Iris pigment epithelial cell (primary cell): ENCODE data around the gene DBR1.
"Not testable (repeated sequence)": the region's sequence is repeated elsewhere in the genome, so short reads cannot be mapped to it uniquely, and the experiment has no call there.

Experiments used
- DNase-seq: peaks from one replicate; pipeline ENCODE4 v3.0.0-alpha.2; 2011; ENCODE audit warnings: low read depth

Gene DBR1

DNA sequence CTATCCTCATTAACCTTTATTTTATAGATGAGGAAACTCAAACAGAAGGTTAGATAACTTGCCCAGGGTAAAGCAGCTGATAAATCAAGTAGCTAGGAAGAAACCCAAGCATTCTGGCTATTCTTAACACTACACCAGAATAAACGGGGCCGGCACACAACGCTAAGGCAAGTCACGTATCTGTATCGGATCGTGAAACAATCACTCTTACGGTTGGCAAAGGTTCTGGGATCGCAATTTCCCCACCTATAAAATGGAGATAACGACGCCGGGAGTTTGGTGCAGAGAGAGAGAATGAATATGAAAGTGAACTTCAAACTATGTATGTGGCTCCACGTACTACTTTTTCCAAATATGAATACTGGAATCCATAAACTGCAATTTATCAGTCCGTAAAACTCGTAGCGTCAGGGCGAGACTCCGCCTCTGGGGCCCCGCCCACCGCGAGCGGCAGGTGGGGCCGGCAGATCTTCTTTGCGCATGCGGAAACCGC, 12.1 kb upstream of the DBR1 start:
- peak; percentile 88 for DNase-seq

DNA sequence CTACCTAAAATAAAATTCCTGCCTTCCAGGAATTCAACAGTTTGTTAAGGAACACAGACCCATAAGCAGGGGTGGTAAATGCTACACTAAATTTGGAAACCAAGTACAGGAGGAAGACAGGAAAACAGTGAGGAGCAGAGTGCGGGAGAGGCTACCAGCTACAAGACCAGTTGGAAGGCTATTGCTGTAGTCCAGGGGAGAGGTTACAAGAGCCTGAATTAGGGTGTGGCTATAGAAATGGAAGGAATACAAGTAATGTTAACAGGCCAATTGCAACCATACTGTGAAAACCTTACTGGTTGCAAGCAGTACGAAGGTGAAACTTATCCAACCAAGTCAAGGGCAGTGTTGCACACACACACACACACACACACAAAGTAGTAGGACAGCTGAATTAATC, 11.5 kb upstream of the DBR1 start:
- peak; percentile 17 for DNase-seq

DNA sequence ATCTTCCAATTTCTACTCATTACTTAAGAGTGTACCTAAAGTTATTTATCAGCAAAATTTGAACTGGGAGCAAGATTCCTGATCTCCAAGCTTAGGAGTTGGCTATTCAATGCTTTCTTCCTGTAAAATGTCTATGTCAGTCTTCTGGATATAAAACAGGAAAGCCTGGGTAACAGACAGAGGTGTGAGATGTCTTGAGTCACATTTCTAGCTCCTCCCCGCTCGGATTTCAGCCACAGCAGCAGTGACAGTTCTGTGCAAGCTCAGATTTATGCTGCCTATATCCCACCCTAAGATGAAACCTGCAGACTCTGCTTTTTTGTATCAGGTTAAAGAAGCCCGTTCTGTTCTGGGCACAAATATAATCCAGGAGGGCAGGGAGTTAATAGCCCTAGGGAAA, 10.3 kb upstream of the DBR1 start:
- no peak for DNase-seq

DNA sequence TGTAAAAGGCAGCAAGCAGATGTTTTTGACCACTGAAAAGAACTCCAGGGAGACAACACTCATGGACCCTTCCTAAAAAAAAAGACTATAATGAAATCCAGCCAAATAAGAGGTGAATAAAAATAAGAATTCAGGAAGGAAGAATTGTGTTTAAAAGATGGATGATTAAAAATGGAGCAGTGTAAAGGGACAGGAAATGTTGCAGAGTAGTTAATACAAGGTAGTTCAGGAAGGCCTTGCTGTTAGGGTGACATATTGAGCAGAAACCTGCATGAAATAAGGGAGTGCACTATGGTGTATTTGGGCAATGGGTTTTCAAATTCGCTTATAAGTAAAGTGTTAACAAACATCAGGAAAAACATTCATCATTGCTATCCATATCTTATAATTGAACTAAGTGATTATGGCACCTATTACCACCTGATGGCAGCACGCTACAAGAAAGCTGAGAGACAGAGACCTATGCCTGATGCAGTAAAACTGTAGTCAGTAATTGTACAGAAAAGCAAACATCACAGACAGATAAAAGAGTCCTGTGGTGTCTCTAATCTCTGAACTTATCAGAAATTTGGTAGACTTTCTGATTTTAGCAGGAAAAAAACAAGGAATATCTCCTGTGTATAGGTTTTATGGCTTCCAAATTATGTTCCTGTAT, 5.8 kb upstream of the DBR1 start:
- DNase-seq, result peak; percentile 61

DNA sequence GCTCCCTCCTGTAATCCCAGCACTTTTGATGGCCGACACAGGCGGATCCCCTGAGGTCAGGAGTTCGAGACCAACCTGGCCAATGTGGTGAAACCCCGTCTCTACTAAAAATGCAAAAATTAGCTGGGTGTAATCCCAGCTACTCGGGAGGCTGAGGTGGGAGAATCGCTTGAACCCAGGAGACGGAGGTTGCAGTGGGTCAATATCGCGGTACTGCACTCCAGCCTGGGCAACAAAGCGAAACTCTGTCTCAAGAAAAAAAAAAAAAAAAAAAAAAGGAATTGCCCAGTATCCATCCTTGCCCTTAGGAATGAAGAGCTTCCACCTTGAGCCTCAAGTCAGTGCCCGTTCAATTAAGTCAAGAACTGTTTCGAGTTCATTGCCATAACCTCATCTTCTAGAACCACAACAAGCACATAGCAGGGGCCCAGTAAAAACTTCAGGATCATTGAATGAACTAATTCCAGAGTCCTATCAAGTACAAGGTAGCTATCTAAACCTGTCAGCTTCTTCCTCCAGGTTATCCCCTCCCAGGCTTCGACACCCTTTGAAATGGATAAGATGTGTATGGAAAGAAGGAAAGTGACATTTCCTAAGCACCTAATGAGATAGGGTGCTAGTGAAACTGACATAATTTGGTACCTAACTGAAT, 826 bp downstream of the DBR1 start:
- peak; percentile 9 for DNase-seq

DNA sequence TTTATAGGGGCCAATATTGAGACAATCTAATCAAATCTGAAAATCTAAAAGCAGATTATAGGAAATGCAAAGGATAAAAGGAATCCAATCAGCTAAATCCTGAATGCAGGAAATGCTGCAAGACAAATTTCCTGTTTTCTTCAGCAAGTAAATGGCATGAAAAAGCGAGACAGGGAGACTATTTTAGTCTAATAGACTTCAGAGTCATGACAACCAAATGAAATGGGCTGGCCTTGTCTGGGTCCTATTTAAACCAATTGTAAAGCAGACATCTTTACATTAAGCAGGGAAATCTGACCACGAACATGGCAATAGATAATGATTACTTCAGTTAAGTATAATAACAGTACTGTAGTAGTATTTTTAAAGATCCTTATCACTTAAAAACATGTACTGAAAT, 2.1 kb downstream of the DBR1 start:
- no peak for DNase-seq

DNA sequence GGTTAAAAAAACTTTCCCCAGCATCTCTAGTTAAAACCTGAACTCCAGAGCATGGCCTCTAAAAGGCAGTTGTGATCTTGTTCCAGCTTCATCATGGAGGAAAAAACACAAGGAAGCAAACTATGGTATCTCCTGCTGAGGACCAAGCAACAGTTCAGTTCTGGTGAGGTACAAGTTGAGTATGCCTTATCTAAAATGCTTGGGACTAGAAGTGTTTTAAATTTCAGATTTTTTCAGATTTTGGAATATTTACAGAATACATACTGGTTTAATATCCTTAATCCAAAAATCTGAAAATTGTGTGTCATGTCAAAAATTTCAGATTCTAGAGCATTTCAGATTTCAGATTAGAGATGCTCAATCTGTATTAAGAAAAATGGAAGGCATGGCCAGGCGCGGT, 9.7 kb downstream of the DBR1 start:
- no peak for DNase-seq

DNA sequence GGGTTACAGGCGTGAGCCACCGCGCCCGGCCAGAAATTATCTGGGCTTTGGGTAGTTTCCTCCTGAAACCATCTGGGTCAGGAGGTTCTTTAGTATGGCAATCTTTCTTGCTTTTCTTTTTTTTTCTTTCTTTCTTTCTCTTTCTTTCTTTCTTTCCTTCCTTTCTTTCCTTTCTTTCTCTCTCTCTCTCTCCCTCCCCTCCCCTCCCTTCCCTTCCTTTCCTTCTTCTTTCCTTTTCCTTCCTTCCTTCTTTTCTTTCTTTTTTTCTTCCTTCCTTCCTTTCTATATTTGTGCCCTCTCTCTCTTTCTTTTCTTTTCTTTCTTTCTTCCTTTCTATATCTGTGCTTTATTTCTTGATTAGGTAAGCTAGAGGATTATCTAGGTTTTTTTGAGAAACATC, 17.0 kb downstream of the DBR1 start:
- no peak for DNase-seq

DNA sequence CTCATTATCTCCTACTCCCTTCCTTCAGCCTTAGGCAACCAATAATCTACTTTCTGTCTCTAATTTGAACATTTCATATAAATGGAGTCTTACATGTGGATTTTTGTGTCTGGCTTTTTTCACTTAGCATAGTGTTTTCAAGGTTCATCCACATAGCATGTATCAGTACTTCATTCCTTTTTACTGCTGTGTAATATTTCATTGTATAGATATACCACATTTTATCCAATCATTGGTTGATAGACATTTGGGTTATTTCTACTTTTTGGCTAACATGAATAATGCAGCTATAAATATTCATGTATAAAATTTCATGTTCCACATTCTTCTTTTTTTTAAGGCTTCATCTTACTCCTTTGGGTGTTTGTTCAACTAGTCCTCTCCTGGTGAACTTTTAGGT, 20.2 kb downstream of the DBR1 start:
- DNase-seq, result no peak

DNA sequence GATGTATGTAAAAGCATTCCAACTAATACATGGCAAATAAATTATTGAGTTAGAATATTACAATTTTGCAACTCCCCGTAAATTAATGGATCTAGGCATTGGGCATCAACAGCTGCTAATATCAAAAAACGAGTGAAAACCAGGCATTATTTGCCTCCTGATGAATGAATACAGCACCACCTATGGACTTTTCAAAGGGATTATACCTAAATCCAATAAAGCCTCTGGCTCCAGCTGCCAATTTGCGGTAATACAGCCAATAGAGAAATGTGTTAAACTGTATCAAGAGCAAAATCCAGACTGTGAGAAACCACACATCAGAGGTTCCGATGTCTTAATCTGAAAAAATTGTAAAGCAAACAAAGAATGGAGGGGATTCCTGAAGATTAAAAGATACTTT, 26.2 kb downstream of the DBR1 start:
- DNase-seq, result no peak

DNA sequence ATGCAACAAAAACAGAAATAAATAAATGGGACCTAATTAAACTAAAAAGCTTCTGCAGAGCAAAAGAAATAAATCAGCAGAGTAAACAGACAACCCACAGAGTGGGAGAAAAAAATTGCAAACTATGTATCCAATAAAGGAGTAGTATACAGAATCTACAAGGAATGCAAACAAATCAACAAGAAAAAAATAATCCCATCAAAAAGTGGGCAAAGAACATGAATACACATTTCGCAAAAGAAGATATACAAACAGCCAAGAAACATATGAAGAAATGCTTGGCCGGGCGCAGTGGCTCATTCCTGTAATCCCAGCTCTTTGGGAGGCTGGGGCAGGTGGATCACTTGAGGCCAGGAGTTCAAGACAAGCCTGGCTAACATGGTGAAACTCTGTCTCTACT, 32.5 kb downstream of the DBR1 start:
- DNase-seq, result not testable (repeated sequence)

DNA sequence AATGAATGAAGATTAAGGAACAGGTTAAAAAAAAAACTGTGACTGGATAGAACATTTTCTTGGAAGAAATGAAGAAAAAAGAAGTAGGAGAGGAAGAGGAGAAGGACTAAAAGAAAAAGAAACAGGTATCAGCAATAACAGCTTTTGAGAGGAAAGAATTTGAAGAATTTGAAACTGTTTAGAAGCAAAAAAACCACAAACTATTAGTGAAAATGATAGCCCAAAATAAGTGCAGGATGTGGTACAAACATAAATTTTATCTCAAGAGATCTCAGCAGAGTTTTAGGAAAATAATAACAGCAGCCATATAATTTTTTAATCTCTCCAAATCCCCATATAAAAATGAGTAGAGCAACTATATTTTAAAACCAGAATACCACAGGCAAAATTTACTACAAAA, 33.8 kb downstream of the DBR1 start:
- no peak for DNase-seq

DNA sequence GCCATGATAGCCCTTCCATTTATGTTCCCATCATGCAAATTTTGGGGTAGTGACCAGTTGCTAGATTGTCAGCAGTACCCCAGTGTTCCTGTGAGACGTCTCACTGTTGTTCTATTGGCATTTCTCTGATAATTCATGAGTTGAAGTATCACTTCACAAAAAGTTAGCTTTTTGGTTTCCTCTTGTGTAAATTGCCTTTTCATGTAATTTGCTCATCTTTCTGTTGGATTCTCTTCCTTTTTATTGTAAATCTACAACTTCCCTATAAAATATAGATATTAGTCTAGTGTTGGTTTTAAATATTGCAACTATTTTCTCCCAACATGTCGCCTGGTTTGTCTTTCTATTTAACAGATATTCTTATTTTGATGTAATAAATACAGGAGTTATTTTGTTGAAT, 35.0 kb downstream of the DBR1 start:
- DNase-seq, result no peak

DNA sequence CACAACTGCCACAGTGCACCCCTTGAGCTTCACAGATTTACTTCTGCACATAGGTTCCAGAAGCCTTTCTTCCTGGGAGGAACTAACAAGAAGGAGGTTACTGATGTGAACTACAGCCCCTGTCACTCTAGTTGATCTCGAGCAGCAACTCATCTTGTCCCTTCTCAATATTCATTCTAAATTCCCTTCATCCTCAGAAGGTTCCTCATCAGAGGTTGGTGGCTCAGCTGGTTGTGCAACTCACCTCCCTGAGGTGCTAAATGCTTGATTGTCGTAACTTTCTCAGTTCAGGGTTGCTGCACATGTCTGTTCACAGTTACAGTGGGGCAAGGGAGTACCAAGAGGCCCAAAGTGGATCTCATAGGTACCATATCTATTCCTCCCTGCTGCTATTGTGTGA, 36.9 kb downstream of the DBR1 start:
- DNase-seq, result no peak

DNA sequence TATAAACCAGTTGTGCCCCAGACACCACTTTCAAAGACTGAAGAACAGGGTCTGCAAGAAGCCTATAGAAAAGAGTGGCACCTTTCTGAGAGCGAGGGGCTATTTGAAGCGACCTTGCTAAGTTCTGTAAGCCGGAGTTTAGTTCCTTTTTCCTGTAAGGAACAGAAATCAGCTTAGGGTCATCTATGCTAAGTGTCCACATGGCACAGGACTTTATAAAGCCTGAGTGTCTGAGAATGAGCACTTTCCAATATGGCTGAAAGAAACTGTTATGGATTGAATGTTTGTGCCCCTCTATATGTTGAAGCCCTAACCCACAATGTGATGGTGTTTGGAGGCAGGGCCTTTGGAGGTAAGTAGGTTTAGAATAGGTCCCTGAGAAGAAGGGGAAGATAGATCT, 38.5 kb downstream of the DBR1 start:
- DNase-seq, result no peak

DNA sequence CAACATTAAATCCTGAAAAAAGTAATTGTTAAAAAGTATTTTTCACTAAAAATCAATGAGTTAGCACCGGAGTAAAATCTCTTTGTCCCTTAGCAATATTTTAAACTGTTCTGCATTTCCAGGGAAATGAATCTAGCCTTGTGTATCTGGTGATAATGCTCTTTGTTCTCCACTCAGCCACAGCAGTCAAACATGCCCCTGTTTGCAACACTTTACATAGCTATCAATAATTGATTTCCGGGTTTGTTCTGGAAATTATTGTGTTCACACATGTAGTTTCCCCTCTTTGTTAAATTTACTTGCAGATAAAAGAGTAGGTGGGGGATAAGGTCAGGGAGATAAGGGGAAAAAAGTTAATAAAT, 38.9 kb downstream of the DBR1 start:
- DNase-seq, result no peak

DNA sequence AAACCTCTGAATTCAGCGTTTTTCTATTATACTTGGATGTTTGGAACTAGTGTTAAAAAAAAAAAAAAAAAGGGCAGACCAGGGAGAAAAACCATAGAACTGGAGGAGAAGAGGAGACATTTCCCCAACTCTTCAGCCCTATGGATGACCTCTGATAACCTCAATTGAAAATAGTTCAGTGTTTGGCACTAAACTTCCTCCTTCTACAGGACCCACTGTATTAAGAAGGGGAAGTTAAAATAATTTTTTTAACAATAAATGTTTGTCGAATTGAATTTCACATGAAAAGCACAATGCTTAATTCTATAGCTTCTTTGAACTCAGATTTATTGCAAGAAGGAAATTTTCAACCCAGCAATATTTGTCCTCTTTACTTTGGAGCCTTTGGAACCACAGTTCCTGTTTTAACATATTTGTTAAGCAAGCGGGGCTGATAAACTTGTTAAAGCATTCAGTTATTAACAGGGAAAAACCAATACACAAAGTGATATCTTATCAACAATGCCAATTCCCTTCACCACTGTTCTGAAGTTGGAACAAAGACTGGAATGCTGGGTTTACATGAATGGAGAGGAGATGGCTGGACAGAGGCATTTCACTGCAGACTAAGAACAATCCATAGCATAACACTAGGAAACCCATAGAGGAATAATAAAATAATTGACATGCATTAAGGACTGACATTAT, 39.4 kb downstream of the DBR1 start:
- no peak for DNase-seq

DNA sequence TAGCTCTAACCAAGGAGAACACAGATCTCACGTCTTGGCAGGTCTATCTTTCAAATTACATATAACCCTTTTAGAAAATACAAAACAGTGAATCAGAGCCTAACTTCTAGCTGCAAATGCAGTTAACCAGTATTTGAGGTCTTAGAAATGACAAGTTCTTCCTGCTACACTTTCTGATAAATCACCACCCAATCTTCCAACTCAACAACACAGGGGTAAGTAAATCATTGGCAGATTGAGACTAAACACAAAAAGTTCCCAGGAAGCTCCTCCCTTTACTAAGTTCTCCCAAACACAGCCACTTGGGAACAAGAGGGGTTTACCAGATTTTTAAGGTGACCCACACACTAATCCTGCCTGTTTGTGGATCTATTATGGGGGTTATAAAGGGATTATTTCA, 42.5 kb downstream of the DBR1 start, which contains the start of gene A4GNT:
A4GNT (minus strand) TSS at position 152 of the 400 bp plus-strand sequence. CDS start 1,134 bp downstream, outside the sequence.
- DNase-seq, result no peak

DNA sequence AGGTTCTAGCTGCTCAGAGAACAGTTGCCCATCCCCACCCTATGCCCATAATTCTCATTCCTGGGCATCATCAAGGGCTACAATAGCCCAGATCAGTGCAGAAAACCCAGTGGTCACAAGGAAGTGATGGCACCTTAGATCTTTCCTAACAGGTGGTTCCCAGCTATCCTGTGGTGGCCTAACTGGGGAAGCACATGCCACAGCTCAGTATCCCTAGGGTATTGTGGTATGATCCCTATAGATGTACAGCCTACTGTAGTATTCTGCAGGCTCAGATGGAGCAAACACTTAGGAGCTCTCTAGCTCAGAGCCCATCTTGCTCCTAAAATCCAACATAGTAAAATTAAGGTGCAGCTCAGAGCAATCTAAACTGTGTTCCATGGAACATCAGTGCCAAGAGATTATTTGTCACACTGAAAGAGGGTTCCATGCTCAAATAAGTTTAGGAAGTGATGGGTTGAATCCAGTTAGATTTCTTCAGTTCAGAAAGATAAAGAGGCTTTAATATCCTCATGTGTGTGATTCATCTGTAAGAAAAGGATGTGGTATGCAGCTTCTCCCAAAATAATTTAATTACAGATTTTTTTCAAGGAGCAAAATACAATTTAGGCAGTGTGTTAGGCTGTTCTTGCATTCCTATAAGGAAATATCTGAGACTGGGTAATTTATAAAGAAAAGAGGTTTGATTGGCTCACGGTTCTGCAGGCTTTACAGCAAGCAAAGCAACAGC, 46.9 kb downstream of the DBR1 start:
- no peak for DNase-seq

DNA sequence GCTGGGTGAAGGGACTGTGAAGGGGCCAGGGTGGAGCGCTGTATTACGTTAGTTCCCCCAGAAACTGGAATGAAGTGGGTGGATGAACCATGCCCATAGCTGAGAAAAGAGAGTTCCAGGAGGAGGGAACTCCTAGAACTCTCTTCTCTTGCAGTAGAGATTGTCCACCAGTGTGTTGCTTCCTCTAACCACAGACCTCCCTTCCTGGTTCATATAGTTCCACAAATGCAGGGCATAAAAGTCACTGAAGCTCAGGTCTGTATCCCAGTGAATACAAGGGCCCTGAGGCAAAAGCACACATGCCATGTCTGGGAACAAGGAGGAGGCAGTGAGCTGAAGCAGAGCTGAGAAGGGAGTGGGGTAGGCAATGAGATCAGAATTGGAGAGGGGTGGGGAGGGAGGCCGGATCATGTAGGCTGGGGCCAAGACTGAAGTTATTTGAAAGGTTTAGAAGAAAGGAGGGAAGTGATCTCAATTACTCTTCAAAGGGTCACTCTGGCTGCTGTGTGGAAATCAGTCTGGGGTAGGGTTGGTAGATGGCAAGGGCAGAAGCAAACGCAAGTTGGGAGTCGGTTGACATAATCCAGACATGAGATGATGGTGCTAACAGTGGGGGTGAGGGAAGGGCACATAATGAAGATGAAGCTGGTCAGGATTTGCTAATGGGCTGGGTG, 49.0 kb downstream of the DBR1 start:
- DNase-seq, result peak; percentile 51

DNA sequence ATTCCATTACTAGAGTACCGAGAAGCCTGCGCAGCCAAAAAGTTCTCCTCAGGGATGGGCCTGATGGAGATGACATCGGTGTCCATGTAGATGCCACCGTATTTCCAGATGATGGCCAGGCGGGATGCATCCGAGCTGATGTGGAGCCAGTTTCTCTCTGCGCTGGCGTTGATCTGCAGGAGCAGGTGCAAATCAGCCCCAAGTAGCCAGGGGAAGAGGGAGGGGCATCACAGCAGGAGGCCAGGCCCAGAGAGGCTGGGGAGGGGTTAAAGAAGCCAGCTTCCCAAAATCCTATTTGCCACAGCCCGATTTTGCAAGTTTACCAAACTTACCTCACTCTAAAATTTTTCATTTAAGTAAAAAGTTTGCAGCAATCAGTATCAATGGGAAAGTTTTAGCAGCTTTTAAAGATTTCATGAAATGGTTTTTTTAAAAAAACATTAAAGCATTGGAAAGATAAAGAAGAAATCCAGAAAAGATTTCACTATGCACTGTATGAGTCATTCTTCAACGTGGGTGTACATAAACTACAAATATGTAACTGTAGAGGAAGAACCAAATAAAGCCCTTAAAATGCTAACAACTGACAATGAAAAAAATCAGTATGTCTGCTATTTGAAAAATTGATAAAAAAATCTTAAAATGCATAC, 49.9 kb downstream of the DBR1 start:
- peak; percentile 69 for DNase-seq

DNA sequence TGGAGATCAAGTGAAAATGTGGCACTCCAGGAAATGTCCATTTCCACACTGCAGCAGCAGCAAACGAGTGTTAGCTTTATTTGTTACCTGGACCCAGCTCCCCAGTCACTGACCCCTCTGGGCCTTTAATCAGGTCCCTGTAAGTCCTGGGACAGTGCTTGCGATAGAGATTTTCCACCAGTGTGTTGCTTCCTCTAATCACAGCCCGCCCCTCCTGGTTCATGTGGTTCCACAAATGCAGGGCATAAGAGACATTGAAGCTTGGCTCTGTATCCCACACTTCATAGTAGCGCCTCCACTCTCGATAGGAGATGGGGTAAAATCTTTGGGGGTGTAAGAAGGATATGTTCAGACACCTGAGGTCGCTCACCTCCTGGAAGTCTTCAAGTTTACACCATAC, 50.5 kb downstream of the DBR1 start:
- no peak for DNase-seq
